Neuron (in vitro differentiated cells): Measurements from ENCODE around the gene DYDC2.
"Not testable (repeated sequence)": the region's sequence is repeated elsewhere in the genome, so short reads cannot be mapped to it uniquely, and the experiment has no call there.

Experiments used
- H2AFZ ChIP-seq: one replicate; pipeline ENCODE4 v1.6.1; 2013; ENCODE audit warnings: low read depth, mild to moderate bottlenecking, inconsistent platforms, low read length, moderate library complexity
- H3K27me3 ChIP-seq: one replicate; pipeline ENCODE4 v1.6.1; 2013; ENCODE audit warnings: low read length; ENCODE audit not compliant: insufficient read depth
- H3K36me3 ChIP-seq: one replicate; pipeline ENCODE4 v1.6.1; 2013; ENCODE audit warnings: low read length; ENCODE audit not compliant: insufficient read depth
- H3K4me1 ChIP-seq: one replicate; pipeline ENCODE4 v1.6.1; 2013; ENCODE audit warnings: low read length; ENCODE audit not compliant: insufficient read depth
- H3K4me3 ChIP-seq: 2 replicates; pipeline ENCODE4 v1.5.1; 2013; ENCODE audit warnings: mild to moderate bottlenecking, low read length, moderate library complexity
- H3K9me3 ChIP-seq: one replicate; pipeline ENCODE4 v1.6.1; 2013; ENCODE audit warnings: low read length

Gene DYDC2

GRCh38 chr10:80410578-80411145, 54.1 kb downstream of the DYDC2 start:
- H3K4me3 ChIP-seq, result no peak overlapping the region
- H3K36me3 ChIP-seq, result peaks cover 5% of the 10 kb centered on the region
- no peak overlapping the region for H2AFZ ChIP-seq
- H3K27me3 ChIP-seq, result no peaks in the 10 kb centered on the region
- H3K4me1 ChIP-seq, result peaks cover 24% of the 10 kb centered on the region
- no peaks in the 10 kb centered on the region for H3K9me3 ChIP-seq

DNA sequence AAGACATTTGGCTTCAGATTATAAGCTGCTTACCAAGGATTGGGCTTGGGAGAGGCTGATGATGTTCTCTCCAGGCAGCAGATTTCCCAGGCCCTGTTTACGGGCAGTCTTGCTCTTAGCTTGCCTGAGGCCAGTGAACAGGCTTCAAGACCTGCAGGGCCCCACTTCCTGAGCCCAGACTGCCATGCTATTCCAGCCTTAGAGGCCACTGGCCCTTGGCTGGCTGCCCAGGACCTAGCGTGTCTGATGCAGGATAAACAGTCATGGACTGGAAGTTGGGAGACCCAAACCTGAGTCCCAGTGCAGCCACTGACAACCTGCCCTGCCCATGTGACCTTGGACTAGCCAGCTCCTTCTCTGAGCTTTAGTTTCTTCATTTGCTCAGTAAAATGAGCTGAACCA, 54.7 kb downstream of the DYDC2 start:
- Histone ChIP-seq H3K9me3 (no peaks in the 10 kb centered on the region), H2AFZ (no peak overlapping the region), H3K4me1 (peaks cover 24% of the 10 kb centered on the region), H3K4me3 (no peak overlapping the region), H3K27me3 (no peaks in the 10 kb centered on the region), H3K36me3 (peaks cover 5% of the 10 kb centered on the region)

- no peaks in the 10 kb centered on the region for H3K27me3 ChIP-seq
- H3K36me3 ChIP-seq, result peaks cover 5% of the 10 kb centered on the region
- no peak overlapping the region for H2AFZ ChIP-seq
- no peak overlapping the region for H3K4me3 ChIP-seq
- no peaks in the 10 kb centered on the region for H3K9me3 ChIP-seq
- H3K4me1 ChIP-seq, result peaks cover 27% of the 10 kb centered on the region
Observed at GRCh38 chr10:80411681-80412220, 55.2 kb downstream of the DYDC2 start.

- H3K4me1 ChIP-seq, result peaks cover 27% of the 10 kb centered on the region
Observed at GRCh38 chr10:80412486-80412885, 55.9 kb downstream of the DYDC2 start.

GRCh38 chr10:80413271-80413996, 56.9 kb downstream of the DYDC2 start:
- Histone ChIP-seq H3K4me3 (no peak overlapping the region), H3K9me3 (no peaks in the 10 kb centered on the region), H3K36me3 (peaks cover 5% of the 10 kb centered on the region), H3K4me1 (peaks cover 27% of the 10 kb centered on the region), H2AFZ (no peak overlapping the region), H3K27me3 (no peaks in the 10 kb centered on the region)

More at GRCh38 chr10:80412486-80412885, 55.9 kb downstream of the DYDC2 start:
- peaks cover 5% of the 10 kb centered on the region for H3K36me3 ChIP-seq
- no peaks in the 10 kb centered on the region for H3K9me3 ChIP-seq
- no peak overlapping the region for H3K4me3 ChIP-seq
- no peaks in the 10 kb centered on the region for H3K27me3 ChIP-seq
- no peak overlapping the region for H2AFZ ChIP-seq

GRCh38 chr10:80414142-80414895, 57.7 kb downstream of the DYDC2 start:
- H3K27me3 ChIP-seq, result no peaks in the 10 kb centered on the region
- peaks cover 24% of the 10 kb centered on the region for H3K4me1 ChIP-seq
- H3K9me3 ChIP-seq, result no peaks in the 10 kb centered on the region
- peaks cover 5% of the 10 kb centered on the region for H3K36me3 ChIP-seq
- H3K4me3 ChIP-seq, result no peak overlapping the region
- no peak overlapping the region for H2AFZ ChIP-seq

DNA sequence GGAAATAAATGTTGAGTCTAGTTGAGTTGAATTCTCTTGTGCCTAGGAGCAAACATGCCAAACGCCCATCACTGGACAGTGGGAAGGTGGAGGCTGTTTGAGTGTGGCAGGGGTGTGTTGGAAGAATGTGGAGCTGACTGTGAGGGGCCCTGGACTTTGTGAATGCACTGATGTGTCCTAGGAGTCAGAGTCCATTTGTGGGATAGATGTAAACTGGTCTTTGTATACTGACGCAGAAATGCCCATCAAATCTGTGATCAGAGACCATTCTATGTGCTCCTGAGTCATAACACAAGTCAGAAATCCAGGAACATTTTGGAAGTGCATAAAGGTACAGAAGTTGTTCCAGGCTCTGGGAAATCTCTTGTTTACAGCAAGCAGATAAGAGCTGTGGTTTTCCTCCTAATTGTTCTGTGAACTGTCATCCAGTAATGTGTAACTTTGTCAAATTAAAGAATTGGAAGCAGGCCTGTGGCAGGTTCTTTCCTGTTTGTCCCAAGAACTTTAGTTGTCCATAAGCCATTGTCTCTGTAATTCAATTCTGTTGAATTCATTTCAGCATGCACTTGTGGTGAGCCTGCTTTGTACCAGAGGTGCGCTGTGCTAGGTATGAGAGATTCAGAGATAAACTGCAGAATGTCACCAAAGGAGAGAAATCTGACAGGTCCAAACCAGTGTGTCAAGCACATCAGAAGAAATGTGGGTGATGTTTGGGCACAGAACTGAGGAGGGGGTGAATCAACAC, 59.3 kb downstream of the DYDC2 start:
- Histone ChIP-seq H3K4me1 (peaks cover 11% of the 10 kb centered on the region), H3K4me3 (no peak overlapping the region), H3K36me3 (peaks cover 9% of the 10 kb centered on the region)

GRCh38 chr10:80416479-80417098, 60.0 kb downstream of the DYDC2 start:
- Histone ChIP-seq H3K4me1 (peaks cover 11% of the 10 kb centered on the region), H2AFZ (no peak overlapping the region), H3K36me3 (peaks cover 10% of the 10 kb centered on the region), H3K4me3 (no peak overlapping the region), H3K9me3 (no peaks in the 10 kb centered on the region), H3K27me3 (no peaks in the 10 kb centered on the region)

More for the DNA sequence above, 59.3 kb downstream of the DYDC2 start:
- Histone ChIP-seq H3K9me3 (no peaks in the 10 kb centered on the region), H2AFZ (no peak overlapping the region), H3K27me3 (no peaks in the 10 kb centered on the region)

- not testable (repeated sequence) for H2AFZ ChIP-seq, H3K27me3 ChIP-seq, H3K4me3 ChIP-seq, H3K9me3 ChIP-seq
- peaks cover 11% of the 10 kb centered on the region for H3K4me1 ChIP-seq
- peaks cover 17% of the 10 kb centered on the region for H3K36me3 ChIP-seq
Observed at GRCh38 chr10:80417256-80417655, 60.7 kb downstream of the DYDC2 start.
